MM.1S (cell line): ENCODE measurements around the gene PPP1R3G.
A peak's percentile ranks its signal among the peaks of the same experiment; 100 is the strongest.

ENCODE experiments used
- DNase-seq: peaks from one replicate; pipeline ENCODE4 v3.0.0-alpha.2; 2015
- H2AFZ ChIP-seq: fragments of 300-600 bp; sonication (generic); 2 replicates; pipeline ENCODE4 v1.6.0; 2016; ENCODE audit warnings: antibody characterized with exemption, low read length
- H3F3A ChIP-seq: fragments of 300-600 bp; sonication (generic); 2 replicates; pipeline ENCODE4 v1.6.1; 2016; ENCODE audit warnings: mild to moderate bottlenecking, antibody characterized with exemption, low read length, moderate library complexity, mixed read lengths; ENCODE audit not compliant: insufficient read depth
- H3K27ac ChIP-seq: fragments of 300-600 bp; sonication (generic); 2 replicates; pipeline ENCODE4 v1.5.1; 2016; ENCODE audit warnings: mild to moderate bottlenecking, low read length
- H3K27me3 ChIP-seq: fragments of 300-600 bp; sonication (generic); replicated peaks from 2 replicates; pipeline ENCODE4 v1.6.0; 2016; ENCODE audit warnings: low read length; ENCODE audit not compliant: insufficient read depth
- H3K36me3 ChIP-seq: fragments of 300-600 bp; sonication (generic); replicated peaks from 2 replicates; pipeline ENCODE4 v1.6.1; 2016; ENCODE audit warnings: mild to moderate bottlenecking, low read length, mixed read lengths; ENCODE audit not compliant: insufficient read depth
- H3K4me1 ChIP-seq: fragments of 300-600 bp; sonication (generic); 2 replicates; pipeline ENCODE4 v1.6.1; 2016; ENCODE audit warnings: low read length, mixed read lengths
- H3K4me2 ChIP-seq: fragments of 300-600 bp; sonication (generic); 2 replicates; pipeline ENCODE4 v1.6.0; 2016; ENCODE audit warnings: low read depth, low read length
- H3K4me3 ChIP-seq: fragments of 300-600 bp; sonication (generic); 2 replicates; pipeline ENCODE4 v1.5.1; 2016; ENCODE audit warnings: low read length, mixed read lengths
- H3K79me2 ChIP-seq: fragments of 300-600 bp; sonication (generic); 2 replicates; pipeline ENCODE4 v1.6.1; 2016; ENCODE audit warnings: mixed run types, low read length, mixed read lengths
- H3K9ac ChIP-seq: fragments of 300-600 bp; sonication (generic); 2 replicates; pipeline ENCODE4 v1.6.1; 2016; ENCODE audit warnings: low read length, mixed read lengths
- H3K9me2 ChIP-seq: fragments of 300-600 bp; sonication (generic); replicated peaks from 2 replicates; pipeline ENCODE4 v1.6.1; 2016; ENCODE audit warnings: mild to moderate bottlenecking, low read length, mixed read lengths; ENCODE audit not compliant: insufficient read depth
- H3K9me3 ChIP-seq: fragments of 300-600 bp; sonication (generic); replicated peaks from 2 replicates; pipeline ENCODE4 v1.6.1; 2016; ENCODE audit warnings: mild to moderate bottlenecking, low read length, mixed read lengths; ENCODE audit not compliant: insufficient read depth
- H4K20me1 ChIP-seq: fragments of 300-600 bp; sonication (generic); 2 replicates; pipeline ENCODE4 v1.6.1; 2016; ENCODE audit warnings: mild to moderate bottlenecking, low read length, moderate library complexity, mixed read lengths; ENCODE audit not compliant: insufficient read depth
- CTCF ChIP-seq: fragments of 300-600 bp; sonication (generic); IDR thresholded peaks from 2 replicates; pipeline ENCODE4 v1.5.1; 2016; ENCODE audit warnings: antibody characterized with exemption, low read length, mixed read lengths
- EZH2 ChIP-seq: fragments of 300-600 bp; sonication (generic); optimal IDR thresholded peaks from 2 replicates; pipeline ENCODE3; 2017; ENCODE audit warnings: low read depth, mild to moderate bottlenecking, antibody characterized with exemption, low read length, mixed read lengths
- EZH2phosphoT487 ChIP-seq: fragments of 300-600 bp; sonication (generic); IDR thresholded peaks from 2 replicates; pipeline ENCODE4 v1.6.1; 2018; ENCODE audit warnings: antibody characterized with exemption, low read length

PPP1R3G gene

GRCh38 chr6:5084781-5085647 lies at the start of gene PPP1R3G:
TSS of gene PPP1R3G (plus strand) at chr6:5085341. CDS start at chr6:5085486, 145 bp downstream.
- H3K36me3 ChIP-seq: no peaks in the 10 kb centered on the region
- peak within 1 kb of the TSS; percentile 79 for H3K4me3 ChIP-seq
- no peaks in the 10 kb centered on the region for H3K9me3 ChIP-seq
- H3K79me2 ChIP-seq: no peaks in the 10 kb centered on the region
- no peaks in the 10 kb centered on the region for H3F3A ChIP-seq
- peak within 1 kb of the TSS; percentile 82 for H2AFZ ChIP-seq
- DNase-seq: peak; percentile 57
- TF ChIP-seq EZH2: no peak
- no peak for TF ChIP-seq EZH2phosphoT487
- TF ChIP-seq CTCF: no peak
- H3K27me3 ChIP-seq: no peaks in the 10 kb centered on the region
- no peaks in the 10 kb centered on the region for H4K20me1 ChIP-seq
- peaks cover 5% of the 10 kb centered on the region; the same call in 1 of the 2 replicates for H3K4me1 ChIP-seq
- no peaks in the 10 kb centered on the region for H3K9me2 ChIP-seq
- H3K27ac ChIP-seq: no peak within 1 kb of the TSS
- peak within 1 kb of the TSS; percentile 94 for H3K4me2 ChIP-seq
- H3K9ac ChIP-seq: peak within 1 kb of the TSS; percentile 51; the same call in 1 of the 2 replicates

GRCh38 chr6:5036269-5036668 lies 48.9 kb upstream of the PPP1R3G start:
- no peak overlapping the region for H3K9ac ChIP-seq
- no peak overlapping the region for H3K27ac ChIP-seq
- no peaks in the 10 kb centered on the region for H3K36me3 ChIP-seq
- TF ChIP-seq EZH2: no peak
- peak; percentile 27 for TF ChIP-seq CTCF
- DNase-seq: peak; percentile 84
- no peaks in the 10 kb centered on the region for H3F3A ChIP-seq
- H2AFZ ChIP-seq: peak overlapping the region; percentile 25; the same call in 1 of the 2 replicates
- no peaks in the 10 kb centered on the region for H4K20me1 ChIP-seq
- no peak overlapping the region for H3K4me3 ChIP-seq
- H3K27me3 ChIP-seq: no peaks in the 10 kb centered on the region
- no peaks in the 10 kb centered on the region for H3K9me3 ChIP-seq
- peaks cover 9% of the 10 kb centered on the region for H3K4me1 ChIP-seq
- no peaks in the 10 kb centered on the region for H3K9me2 ChIP-seq
- H3K79me2 ChIP-seq: no peaks in the 10 kb centered on the region
- H3K4me2 ChIP-seq: no peak overlapping the region

- no peaks in the 10 kb centered on the region for H3K27me3 ChIP-seq
- no peak overlapping the region for H2AFZ ChIP-seq
- no peak overlapping the region for H3K4me2 ChIP-seq
- H3K4me3 ChIP-seq: no peak overlapping the region
- H3K27ac ChIP-seq: no peak overlapping the region
- no peaks in the 10 kb centered on the region for H4K20me1 ChIP-seq
- no peaks in the 10 kb centered on the region for H3K9me3 ChIP-seq
- H3K9me2 ChIP-seq: no peaks in the 10 kb centered on the region
- no peaks in the 10 kb centered on the region for H3K36me3 ChIP-seq
- no peak for DNase-seq
- no peak overlapping the region for H3K9ac ChIP-seq
- no peaks in the 10 kb centered on the region for H3K4me1 ChIP-seq
- TF ChIP-seq EZH2phosphoT487 (no peak), EZH2 (no peak), CTCF (no peak)
- H3F3A ChIP-seq: no peaks in the 10 kb centered on the region
- no peaks in the 10 kb centered on the region for H3K79me2 ChIP-seq
Observed at GRCh38 chr6:5041955-5042354, 43.2 kb upstream of the PPP1R3G start.
